KOPT-K1 (cell line): ENCODE measurements around the gene DNAH17.

Source experiments
- H3K27ac ChIP-seq: fragments of 200-600 bp; sonication (generic); 2 replicates; pipeline ENCODE4 v1.5.1; 2016; ENCODE audit warnings: antibody characterized with exemption, mild to moderate bottlenecking, low read depth, low read length; ENCODE audit not compliant: poor library complexity, severe bottlenecking
- H3K36me3 ChIP-seq: fragments of 200-600 bp; sonication (generic); 2 replicates; pipeline ENCODE4 v1.5.1; 2017; ENCODE audit warnings: antibody characterized with exemption, mild to moderate bottlenecking, low read length, moderate library complexity; ENCODE audit not compliant: insufficient read depth
- H3K9me3 ChIP-seq: fragments of 200-600 bp; sonication (generic); 2 replicates; pipeline ENCODE4 v1.5.1; 2017; ENCODE audit warnings: antibody characterized with exemption, low read length, mild to moderate bottlenecking; ENCODE audit not compliant: insufficient read depth, poor library complexity, severe bottlenecking

The DNAH17 gene

DNA sequence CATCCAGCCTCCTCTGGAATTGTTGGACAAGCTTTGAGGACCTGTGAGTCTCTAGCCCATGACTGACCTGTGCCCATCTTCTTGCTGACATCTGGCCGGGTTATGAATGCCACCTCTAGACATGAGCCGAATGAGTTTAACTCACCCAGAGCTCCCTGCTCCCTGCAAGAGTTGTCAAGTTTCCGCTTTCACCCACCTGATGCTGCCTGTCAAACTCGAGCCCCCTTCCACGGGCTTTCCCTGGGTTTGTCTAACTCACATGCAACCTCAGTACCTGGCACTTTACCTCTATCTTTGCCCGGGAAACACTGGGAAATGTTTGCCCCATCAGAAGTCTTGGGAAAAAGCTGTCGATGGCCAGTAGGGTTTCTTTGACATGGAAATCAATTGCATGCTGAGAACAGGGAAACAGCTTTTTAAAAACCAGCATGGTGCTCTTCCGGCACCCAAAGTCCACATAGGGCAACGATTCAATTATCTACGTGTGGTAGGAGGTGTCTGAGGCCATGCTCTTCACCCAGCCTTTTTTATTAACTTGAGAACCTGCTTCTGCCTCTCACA is 33.8 kb upstream of the DNAH17 start:
- Histone ChIP-seq H3K36me3 (no peaks in the 10 kb centered on the region), H3K27ac (no peak overlapping the region), H3K9me3 (peaks cover 4% of the 10 kb centered on the region)

DNA sequence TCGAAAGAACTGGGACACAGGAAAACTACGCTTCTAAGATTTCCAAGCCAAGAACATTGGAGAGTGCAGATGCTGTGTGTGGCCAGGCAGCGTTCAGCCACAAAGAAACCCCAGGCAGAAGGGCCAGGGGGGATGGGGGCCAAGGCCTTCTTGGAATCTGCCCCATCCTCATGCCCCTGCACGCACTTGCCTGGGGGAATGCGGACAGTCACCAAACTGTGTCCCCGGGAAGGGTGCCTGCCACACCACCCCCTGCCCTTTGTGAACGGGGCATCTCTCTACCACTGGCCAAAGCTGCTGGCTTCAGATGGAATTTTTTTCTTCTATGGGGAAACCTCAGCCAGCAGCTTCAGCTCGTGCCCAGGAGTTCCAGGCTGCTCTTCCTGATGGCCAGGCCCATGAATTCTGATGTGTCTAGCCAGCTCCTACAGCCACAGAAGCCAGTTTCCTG is 32.0 kb upstream of the DNAH17 start:
- Histone ChIP-seq H3K27ac (no peak overlapping the region), H3K9me3 (peaks cover 4% of the 10 kb centered on the region), H3K36me3 (no peaks in the 10 kb centered on the region)

DNA sequence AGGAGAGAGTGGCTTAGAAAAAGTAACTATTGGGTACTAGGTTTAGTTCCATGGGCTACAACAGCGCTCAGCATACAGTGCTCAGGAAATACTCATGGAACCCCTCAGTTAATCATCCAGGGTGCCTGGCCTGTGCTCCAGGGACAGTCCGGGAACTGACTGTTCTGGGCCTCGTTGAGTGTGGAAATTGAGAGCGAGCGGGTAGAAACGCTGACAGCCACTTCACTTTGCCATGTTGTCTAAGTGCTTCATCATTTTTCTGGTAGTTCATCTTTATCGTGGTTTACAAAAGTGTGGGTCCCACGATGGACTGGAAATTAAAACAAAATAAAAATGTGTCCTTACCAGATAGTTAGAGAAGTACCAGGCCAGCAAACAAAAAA is 31.6 kb upstream of the DNAH17 start:
- peaks cover 4% of the 10 kb centered on the region for H3K9me3 ChIP-seq
- H3K27ac ChIP-seq: no peak overlapping the region
- H3K36me3 ChIP-seq: no peaks in the 10 kb centered on the region

DNA sequence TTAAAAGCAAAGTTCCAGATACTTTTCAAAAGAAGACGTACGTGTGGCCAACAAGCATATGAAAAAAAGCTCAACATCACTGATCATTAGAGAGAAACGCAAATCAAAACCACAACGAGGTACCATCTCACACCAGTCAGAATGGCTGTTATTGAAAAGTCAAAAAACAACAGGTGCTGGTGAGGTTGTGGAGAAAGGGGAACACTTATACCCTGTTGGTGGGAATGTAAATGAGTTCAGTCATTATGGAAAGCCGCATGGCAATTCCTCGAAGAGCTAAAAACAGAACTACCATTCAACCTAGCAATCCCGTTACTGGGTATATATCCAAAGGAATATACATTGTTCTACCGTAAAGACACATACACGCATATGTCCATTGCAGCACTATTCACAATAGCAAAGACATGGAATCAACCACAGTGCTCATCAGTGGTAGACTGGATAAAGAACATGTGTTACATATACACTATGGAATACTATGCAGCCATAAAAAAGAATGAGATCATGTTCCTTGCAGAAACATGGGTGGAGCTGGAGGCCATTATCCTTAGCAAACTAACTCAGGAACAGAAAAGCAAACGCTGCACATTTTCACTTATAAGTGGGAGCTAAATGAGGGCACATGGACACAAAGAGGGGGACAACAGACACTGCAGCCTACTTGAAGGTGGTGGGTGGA is 31.1 kb upstream of the DNAH17 start:
- Histone ChIP-seq H3K36me3 (no peaks in the 10 kb centered on the region), H3K27ac (no peak overlapping the region), H3K9me3 (peaks cover 4% of the 10 kb centered on the region)

DNA sequence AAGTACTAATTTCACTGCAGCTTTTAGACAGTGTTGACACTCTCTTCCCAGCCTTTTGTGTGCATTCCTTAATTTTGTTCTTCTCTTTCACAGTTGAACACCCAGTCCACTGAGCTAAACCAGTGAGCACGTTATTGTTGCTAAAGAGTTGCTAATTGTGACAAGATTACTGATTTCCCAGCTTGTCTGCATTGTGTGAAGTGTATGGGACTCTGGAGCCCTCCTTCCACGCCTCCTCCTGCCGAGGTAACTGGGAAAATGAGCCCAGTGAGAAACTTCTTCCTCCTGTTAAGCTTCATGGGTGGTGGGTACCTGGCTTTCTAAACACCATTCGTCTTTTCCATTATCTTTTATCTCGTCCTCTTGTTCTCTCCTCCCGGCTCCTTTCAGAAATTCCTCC is 29.8 kb upstream of the DNAH17 start:
- Histone ChIP-seq H3K27ac (no peak overlapping the region), H3K9me3 (peaks cover 4% of the 10 kb centered on the region), H3K36me3 (no peaks in the 10 kb centered on the region)

DNA sequence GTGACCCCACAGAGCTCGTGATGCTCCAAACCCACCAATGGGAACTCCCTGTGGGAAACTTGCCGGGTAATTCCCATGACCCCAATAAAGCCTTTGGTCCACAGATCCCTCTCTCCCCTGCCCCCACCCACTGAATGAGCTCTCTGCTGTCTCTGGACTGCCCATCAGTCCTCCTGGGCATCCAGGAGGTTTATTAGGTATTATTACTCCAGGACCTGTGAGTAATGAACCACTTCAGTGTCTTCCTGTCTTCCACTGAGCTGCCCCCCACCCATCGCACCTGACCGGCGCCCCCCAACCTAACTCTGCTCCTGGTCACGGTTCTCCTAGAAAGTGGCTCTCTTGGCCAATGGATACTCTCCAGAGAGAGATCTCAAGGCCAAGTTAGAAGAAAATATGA is 28.7 kb upstream of the DNAH17 start:
- Histone ChIP-seq H3K27ac (no peak overlapping the region), H3K9me3 (peaks cover 4% of the 10 kb centered on the region), H3K36me3 (no peaks in the 10 kb centered on the region)

DNA sequence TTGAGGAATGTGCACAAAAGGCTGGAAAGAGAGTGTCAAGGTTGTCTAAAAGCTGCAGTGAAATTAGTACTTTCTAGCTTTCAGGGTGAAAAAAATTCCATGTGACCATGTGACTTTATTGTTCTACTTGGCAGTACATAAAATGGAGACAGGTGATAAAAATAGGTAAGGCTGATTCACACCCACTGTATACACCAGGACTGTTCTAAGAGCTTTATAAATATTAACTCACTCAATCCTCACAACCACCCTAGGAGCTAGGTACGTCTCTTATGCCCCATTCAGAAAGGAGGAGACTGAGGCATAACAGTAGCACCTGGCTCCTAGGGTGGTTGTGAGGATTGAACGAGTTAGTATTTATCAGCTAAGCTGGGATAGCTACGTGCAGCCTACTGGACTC is 28.2 kb upstream of the DNAH17 start:
- peaks cover 4% of the 10 kb centered on the region for H3K9me3 ChIP-seq
- no peaks in the 10 kb centered on the region for H3K36me3 ChIP-seq
- H3K27ac ChIP-seq: no peak overlapping the region

DNA sequence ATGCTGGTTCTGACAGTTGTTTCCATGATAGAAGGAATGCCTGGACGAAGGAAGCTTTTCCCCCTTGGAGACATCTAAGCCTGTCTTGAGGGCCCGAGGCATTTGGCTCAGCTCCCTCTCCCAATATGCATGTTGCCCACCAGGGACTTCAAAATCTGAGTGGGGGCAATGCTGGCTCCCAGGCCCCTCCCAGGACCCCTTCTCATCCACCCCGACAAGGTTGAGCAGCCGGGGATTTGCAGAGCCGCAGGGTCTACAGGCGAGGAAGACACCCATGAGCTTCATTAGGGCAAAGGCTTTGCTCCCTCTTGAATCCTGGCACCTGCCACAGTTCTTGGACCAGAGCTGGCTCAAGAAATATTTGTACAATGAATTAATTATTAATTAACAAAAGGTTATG is 25.1 kb upstream of the DNAH17 start:
- no peak overlapping the region for H3K27ac ChIP-seq
- H3K9me3 ChIP-seq: no peaks in the 10 kb centered on the region

DNA sequence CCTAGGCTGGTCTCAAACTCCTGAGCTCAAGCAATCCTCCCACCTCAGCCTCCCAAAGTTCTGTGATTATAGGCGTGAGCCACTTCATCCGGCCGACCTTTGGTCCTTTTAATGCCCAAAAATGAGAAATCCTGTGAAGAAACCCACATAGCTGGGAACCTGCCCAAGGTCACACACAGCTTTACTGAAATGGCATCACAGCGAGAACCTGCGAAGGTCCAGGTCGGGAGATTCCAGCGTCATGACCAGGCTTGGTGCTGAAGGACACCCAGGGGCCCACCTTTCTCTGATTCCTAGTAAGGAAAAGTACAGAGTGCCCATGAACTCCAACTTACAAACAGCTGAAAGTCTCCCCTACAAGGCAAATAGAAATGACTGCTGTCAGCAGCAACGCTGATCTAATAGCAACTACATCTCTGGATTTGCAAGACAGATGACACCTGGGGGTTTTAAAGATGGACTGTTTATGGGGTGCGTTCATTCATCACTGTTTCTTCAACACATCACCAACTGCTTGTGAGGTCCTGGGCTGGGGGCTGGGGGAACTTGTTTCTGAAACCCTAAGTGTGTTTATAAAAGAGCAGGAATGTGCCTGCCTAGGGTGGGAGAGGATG is 24.5 kb upstream of the DNAH17 start:
- H3K36me3 ChIP-seq: no peaks in the 10 kb centered on the region

More for the DNA sequence above, 25.1 kb upstream of the DNAH17 start:
- H3K36me3 ChIP-seq: no peaks in the 10 kb centered on the region

DNA sequence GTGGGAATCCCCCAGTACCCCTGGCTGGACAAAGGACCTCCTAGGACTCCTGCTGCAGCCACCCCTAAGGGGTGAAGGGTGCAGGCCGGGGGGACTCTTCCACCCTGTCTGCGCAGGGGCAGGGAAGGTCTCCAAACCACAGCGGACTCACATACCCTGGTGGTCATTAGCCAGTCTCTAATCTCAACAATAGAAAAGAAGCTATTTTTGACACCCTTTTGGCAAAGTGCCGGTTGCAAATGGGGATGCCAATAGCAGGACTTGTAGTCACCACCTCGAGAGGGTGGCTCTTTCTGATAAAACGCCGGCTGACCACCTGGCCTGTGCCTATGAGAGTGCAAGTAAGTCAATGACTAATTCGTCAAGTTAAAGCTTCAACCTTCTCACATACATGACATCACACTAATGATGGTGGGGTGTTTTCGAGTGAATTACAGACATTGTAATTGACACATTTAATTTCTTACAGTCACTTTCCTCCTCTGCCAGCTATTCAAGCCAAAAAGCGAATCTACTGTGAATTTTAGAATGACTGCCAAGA is 23.1 kb upstream of the DNAH17 start:
- Histone ChIP-seq H3K9me3 (no peaks in the 10 kb centered on the region), H3K36me3 (no peaks in the 10 kb centered on the region), H3K27ac (no peak overlapping the region)

More for the DNA sequence above, 24.5 kb upstream of the DNAH17 start:
- Histone ChIP-seq H3K27ac (no peak overlapping the region), H3K9me3 (no peaks in the 10 kb centered on the region)

DNA sequence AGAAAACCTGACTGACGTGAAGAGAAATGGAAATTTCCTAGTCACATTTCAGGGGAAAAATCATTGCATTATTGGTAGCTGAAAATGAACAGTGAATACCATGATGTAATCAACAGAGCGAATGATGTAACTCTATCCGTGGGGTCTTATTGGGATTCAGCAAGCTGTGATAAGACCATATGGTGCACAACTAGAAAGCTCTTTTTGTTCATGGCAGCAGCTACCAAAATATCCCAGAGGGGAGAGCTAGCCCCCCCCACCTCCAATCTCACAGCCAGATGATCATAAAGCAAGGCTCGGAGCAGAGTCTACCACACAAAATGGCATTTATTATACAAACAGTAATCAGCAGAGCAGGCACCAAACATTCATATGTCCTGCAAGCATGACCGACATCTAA is 22.2 kb upstream of the DNAH17 start:
- H3K27ac ChIP-seq: no peak overlapping the region
- H3K36me3 ChIP-seq: no peaks in the 10 kb centered on the region
- H3K9me3 ChIP-seq: no peaks in the 10 kb centered on the region

DNA sequence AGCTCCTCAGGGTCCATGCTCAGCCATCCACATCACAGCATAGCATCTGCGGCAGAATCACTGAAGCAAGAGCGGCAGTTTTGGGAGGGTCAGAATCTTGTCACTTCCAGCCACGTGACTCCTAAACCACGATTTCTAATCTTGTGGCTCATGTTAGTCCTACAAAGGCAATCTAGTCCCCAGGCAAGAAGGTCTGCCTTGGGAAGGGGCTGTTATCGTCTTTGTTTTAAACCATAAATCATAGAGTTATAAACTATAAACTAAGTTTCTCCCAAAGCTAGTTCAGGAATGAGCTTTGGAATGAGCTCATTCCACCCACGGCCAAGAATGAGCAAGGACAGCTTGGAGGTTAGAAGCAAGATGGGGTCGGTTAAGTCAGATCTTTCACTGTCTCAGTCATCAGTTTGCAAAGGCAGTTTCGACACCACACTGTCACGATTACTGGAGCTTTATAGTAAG is 20.8 kb upstream of the DNAH17 start:
- H3K27ac ChIP-seq: no peak overlapping the region
- H3K9me3 ChIP-seq: no peaks in the 10 kb centered on the region
- no peaks in the 10 kb centered on the region for H3K36me3 ChIP-seq

DNA sequence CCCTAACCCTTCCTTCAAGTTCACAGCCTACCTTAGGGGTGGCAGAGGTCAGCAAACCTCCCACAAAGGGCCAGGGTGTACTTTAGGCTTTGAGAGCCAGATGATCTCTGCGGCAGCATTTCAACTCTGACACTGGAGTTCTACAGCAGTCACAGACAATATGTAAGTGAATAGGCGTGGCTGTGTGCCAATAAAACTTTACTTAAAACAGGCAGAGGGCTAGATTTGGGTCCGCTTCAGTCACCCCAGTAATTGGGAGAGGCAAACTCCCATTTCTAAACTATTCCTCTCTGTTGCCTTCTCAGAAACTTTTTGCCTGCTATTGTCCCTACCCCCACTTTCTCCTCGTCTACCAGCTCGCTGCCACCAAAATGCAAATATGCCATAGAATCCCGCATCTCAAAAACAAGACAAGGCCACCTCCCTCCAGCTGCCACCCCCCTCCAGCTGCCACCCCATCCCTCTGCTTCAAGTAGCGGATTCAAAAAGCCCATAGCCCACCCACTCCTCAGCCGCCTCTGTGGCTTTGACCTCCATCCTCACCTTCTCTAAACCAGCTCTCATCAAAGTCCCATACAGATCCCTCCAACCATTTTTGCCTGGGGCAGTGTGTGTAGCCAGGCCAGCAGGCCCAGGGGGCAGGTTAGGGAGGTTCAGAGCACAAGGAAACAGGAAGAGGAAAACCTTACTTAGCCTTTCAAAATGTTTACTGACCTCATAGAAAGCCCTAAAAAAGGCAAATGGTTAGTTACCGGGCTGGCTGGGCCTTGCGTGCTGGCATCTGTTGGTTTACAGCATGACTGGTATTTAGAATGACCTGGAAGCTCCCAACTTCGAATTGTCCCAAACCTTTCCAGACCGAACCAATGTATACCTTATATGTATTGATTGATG is 19.9 kb upstream of the DNAH17 start:
- Histone ChIP-seq H3K36me3 (no peaks in the 10 kb centered on the region), H3K9me3 (no peaks in the 10 kb centered on the region), H3K27ac (peak overlapping the region; percentile 20)

DNA sequence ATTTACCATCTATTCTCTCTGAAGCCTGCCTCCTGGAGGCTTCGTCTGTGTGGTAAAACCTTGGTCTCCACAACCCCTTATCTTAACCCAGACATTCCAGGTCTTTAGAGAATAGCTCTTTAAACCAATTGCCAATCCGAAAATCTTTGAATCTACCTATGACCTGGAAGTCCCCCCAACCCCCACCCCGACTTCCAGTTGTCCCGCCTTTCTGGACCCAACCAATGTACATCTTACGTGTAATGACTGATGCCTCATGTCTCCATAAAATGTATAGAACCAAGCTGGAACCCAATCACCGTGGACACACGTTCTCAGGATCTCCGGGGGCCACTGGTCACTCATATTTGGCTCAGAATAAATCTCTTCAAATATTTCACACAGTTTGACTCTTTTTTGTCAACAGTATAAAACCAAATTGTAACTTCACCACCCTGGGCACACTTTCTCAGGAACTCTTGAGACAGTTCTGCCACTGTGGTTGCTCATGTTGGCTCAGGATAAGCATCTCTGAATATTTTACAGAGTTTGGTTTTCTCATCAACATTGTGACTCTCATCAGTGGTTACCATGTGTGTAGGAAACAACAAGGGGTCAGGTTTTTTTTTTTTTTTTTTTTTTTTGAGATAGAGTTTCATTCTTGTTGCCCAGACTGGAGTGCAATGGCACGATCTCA is 18.1 kb upstream of the DNAH17 start:
- no peaks in the 10 kb centered on the region for H3K36me3 ChIP-seq
- H3K9me3 ChIP-seq: no peaks in the 10 kb centered on the region
- no peak overlapping the region for H3K27ac ChIP-seq
